D721Med (cell line): Measurements from ENCODE around the gene USP24.
"Not testable (repeated sequence)": the region's sequence is repeated elsewhere in the genome, so short reads cannot be mapped to it uniquely, and the experiment has no call there.

ENCODE experiments used
- DNase-seq: peaks from one replicate; pipeline ENCODE4 v3.0.0; 2011; ENCODE audit warnings: low spot score; ENCODE audit not compliant: insufficient read length
- FAIRE-seq: peaks from 2 replicates; lab custom pipeline; 2011; peaks lifted over from hg19 to GRCh38; lab: Jason Lieb, UNC
- TF ChIP-seq, protein P1 (sequence below): IDR thresholded peaks from 2 replicates; pipeline ENCODE4 v1.5.1; 2012; ENCODE audit warnings: mild to moderate bottlenecking, control low read depth; ENCODE audit not compliant: insufficient read depth; ENCODE audit errors: missing control alignments

Gene USP24

DNA sequence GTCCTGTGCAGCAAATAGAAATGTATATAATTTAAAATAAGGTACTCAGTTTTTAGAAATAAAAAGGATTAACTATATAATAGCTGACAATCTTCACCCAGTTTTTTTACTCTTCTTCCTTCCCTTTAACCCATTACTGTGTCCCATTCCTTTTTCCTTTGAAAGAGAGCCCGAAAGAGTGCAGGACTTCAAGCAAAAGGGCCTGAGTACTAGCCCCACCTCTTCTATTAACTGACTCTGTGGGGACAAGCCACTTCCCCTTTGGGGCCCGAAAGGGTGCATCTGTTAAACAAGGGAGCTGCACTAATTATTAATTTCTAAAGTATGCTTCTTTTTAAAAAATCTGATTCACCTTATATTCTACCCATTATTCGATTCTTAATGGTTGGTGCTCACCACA lies 3.3 kb downstream of the USP24 start:
- FAIRE-seq (no peak), DNase-seq (no peak)
- TF ChIP-seq, protein P1, sequence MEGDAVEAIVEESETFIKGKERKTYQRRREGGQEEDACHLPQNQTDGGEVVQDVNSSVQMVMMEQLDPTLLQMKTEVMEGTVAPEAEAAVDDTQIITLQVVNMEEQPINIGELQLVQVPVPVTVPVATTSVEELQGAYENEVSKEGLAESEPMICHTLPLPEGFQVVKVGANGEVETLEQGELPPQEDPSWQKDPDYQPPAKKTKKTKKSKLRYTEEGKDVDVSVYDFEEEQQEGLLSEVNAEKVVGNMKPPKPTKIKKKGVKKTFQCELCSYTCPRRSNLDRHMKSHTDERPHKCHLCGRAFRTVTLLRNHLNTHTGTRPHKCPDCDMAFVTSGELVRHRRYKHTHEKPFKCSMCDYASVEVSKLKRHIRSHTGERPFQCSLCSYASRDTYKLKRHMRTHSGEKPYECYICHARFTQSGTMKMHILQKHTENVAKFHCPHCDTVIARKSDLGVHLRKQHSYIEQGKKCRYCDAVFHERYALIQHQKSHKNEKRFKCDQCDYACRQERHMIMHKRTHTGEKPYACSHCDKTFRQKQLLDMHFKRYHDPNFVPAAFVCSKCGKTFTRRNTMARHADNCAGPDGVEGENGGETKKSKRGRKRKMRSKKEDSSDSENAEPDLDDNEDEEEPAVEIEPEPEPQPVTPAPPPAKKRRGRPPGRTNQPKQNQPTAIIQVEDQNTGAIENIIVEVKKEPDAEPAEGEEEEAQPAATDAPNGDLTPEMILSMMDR, result no peak

GRCh38 chr1:55210990-55211801 lies 4.0 kb downstream of the USP24 start:
- TF ChIP-seq, protein P1, result no peak
- DNase-seq, result no peak
- FAIRE-seq, result no peak

- TF ChIP-seq, protein P1, result no peak
- DNase-seq (peak; percentile 25), FAIRE-seq (peak; percentile 87)
Observed at GRCh38 chr1:55209247-55209646, 5.9 kb downstream of the USP24 start.

DNA sequence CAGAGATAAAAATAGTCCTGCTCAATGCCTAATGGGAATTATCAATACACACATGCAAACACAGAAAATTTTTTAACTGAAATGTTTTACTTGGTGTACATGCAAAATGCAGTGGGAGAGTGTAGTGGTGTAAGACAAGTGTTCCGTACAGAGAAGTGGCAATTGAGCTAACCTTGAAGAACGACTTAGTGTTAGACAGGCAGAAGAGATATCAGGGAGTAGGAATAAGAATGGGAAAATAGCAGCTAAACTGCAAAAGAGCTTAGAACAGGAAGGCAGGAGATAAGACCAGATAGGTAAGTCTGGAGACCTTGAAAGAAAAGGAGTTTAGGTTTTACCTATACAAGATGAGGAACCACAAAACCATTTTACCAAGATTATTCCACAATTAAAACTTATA lies 9.0 kb downstream of the USP24 start:
- DNase-seq (no peak), FAIRE-seq (peak; percentile 21)

GRCh38 chr1:55204997-55205396 lies 10.2 kb downstream of the USP24 start:
- TF ChIP-seq, protein P1, result no peak
- FAIRE-seq (no peak), DNase-seq (no peak)

More for the DNA sequence above, 9.0 kb downstream of the USP24 start:
- TF ChIP-seq, protein P1, result no peak

GRCh38 chr1:55203064-55203463 lies 12.1 kb downstream of the USP24 start:
- no peak for FAIRE-seq
- no peak for DNase-seq
- TF ChIP-seq, protein P1, result no peak

- DNase-seq (no peak), FAIRE-seq (no peak)
- TF ChIP-seq, protein P1, result no peak
Observed at GRCh38 chr1:55200667-55201066, 14.5 kb downstream of the USP24 start.

DNA sequence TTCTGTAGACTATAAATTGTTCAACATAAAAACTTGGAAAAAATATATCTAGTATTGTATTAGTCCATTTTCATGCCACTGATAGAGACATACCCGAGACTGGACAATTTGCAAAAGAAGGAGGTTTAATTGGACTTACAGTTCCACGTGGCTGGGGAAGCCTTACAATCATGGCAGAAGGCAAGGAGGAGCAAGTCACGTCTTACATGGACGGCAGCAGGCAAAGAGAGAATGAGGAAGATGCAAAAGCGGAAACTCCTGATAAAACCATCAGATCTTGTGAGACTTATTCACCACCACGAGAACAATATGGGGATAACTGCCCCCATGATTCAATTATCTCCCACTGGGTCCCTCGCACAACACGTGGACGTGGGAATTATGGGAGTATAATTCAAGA lies 15.4 kb downstream of the USP24 start:
- FAIRE-seq, DNase-seq: not testable (repeated sequence)
